IgD-negative memory B cell (primary cell): ENCODE data around the gene TAP2. TPM values are rescaled to one million over a fixed set of nuclear protein-coding genes. Genes with fewer than 3 reads are reported as not detected.
"Not testable (repeated sequence)": the region's sequence is repeated elsewhere in the genome, so short reads cannot be mapped to it uniquely, and the experiment has no call there.

ENCODE experiments used
- H3K27ac Mint-ChIP-seq, 3 donors: one replicate each; pipeline ENCODE4 v1.8.0; 2020 to 2022; ENCODE audit warnings: mild to moderate bottlenecking in 3 of 3, mixed read lengths in 3 of 3, moderate library complexity in 1 of 3
- H3K27me3 Mint-ChIP-seq: one replicate; pipeline ENCODE4 v1.8.0; 2021; ENCODE audit warnings: mixed read lengths
- H3K36me3 Mint-ChIP-seq: one replicate; pipeline ENCODE4 v1.8.0; 2020; ENCODE audit warnings: mild to moderate bottlenecking, mixed read lengths
- H3K4me1 Mint-ChIP-seq, 3 donors: one replicate each; pipeline ENCODE4 v1.8.0; 2020 to 2022; ENCODE audit warnings: mixed read lengths in 3 of 3, mild to moderate bottlenecking in 1 of 3
- H3K4me3 Mint-ChIP-seq, 4 donors: one replicate each; pipeline ENCODE4 v1.8.0; 2020 to 2022; ENCODE audit warnings: mild to moderate bottlenecking in 4 of 4, mixed read lengths in 4 of 4, moderate library complexity in 3 of 4
- H3K9me3 Mint-ChIP-seq, 3 donors: one replicate each; pipeline ENCODE4 v1.8.0; 2020 to 2021; ENCODE audit warnings: mixed read lengths in 3 of 3, mild to moderate bottlenecking in 1 of 3
- polyA plus RNA-seq: library from polyadenylated mRNA; unstranded; fragments of 300-500 nt; fragmentation: Illumina TruSeq; gene quantifications from one replicate; pipeline ENCODE4 v1.2.3, GENCODE V29; 2021

Gene TAP2
- polyA plus RNA-seq = 26.8 TPM

- Mint-ChIP-seq H3K27me3 (no peaks in the 10 kb centered on the region), H3K4me1 (peaks cover 53 to 67% (median 66%) of the 10 kb centered on the region in 3 donors), H3K36me3 (peaks cover 10% of the 10 kb centered on the region), H3K9me3 (no peaks in the 10 kb centered on the region), H3K27ac (peak within 1 kb of the TSS; percentile 95 to 98 (median 97)), H3K4me3 (peak within 1 kb of the TSS; percentile 91 to 98 (median 95))
Observed at GRCh38 chr6:32838114-32838958, at the start of gene TAP2. Gene TAP2 (minus strand): TSS chr6:32838739. CDS start chr6:32838233, 506 bp downstream.

- Mint-ChIP-seq H3K27ac (no peak overlapping the region), H3K36me3 (no peaks in the 10 kb centered on the region)
Observed at GRCh38 chr6:32887616-32888015, 49.1 kb upstream of the TAP2 start.

DNA sequence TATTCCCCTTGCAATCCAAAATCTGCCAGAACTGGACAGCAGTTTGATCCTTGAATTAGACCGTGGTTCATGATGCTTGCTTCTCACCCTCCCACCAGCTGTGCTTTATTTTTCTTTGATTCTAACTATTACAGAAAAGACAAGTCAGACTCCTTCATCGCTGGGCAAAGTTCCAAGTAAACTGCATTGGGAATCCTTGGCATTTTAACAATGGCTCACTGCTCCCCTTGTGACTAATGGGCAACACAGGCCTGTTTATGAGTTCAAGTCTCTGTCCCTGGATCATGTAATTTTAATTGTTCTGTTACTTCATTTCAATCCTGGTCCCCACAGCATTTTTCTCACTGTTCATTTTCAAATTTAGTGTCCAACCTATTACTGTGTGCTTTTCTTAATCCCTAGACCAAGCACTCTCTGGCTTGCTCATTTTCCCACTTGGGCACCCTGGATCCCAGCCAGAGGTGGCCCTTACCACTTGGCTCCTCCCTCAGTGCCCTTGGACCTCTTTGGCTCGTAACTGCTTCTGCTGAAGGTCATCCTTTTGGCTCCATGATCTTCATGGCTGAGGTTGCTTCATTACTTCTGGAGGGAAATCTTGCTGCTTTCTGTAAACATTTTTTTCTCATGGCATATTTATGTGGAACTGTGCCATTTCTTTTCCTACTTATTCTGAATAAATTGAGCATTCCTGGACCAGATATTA is 48.3 kb upstream of the TAP2 start:
- H3K27me3 Mint-ChIP-seq = no peaks in the 10 kb centered on the region
- H3K9me3 Mint-ChIP-seq = no peaks in the 10 kb centered on the region
- no peaks in the 10 kb centered on the region for H3K36me3 Mint-ChIP-seq
- H3K27ac Mint-ChIP-seq = no peak overlapping the region
- H3K4me3 Mint-ChIP-seq = no peak overlapping the region
- peaks cover 18 to 36% (median 22%) of the 10 kb centered on the region in 3 donors for H3K4me1 Mint-ChIP-seq

More at GRCh38 chr6:32887616-32888015, 49.1 kb upstream of the TAP2 start:
- Mint-ChIP-seq H3K27me3 (no peaks in the 10 kb centered on the region), H3K4me1 (peaks cover 15 to 41% (median 22%) of the 10 kb centered on the region in 3 donors), H3K4me3 (peak overlapping the region in 1 of 4 donors; percentile 65), H3K9me3 (no peaks in the 10 kb centered on the region)

GRCh38 chr6:32885698-32886286 is 47.3 kb upstream of the TAP2 start:
- no peaks in the 10 kb centered on the region for H3K36me3 Mint-ChIP-seq
- peaks cover 22 to 40% (median 25%) of the 10 kb centered on the region in 3 donors for H3K4me1 Mint-ChIP-seq
- H3K27me3 Mint-ChIP-seq = no peaks in the 10 kb centered on the region
- H3K27ac Mint-ChIP-seq = peak overlapping the region in 2 of 3 donors; percentile 14 to 43
- no peaks in the 10 kb centered on the region for H3K9me3 Mint-ChIP-seq
- peak overlapping the region in 1 of 4 donors; percentile 3 for H3K4me3 Mint-ChIP-seq

- Mint-ChIP-seq H3K9me3 (no peaks in the 10 kb centered on the region), H3K36me3 (no peaks in the 10 kb centered on the region), H3K27me3 (peaks cover 2% of the 10 kb centered on the region), H3K4me3 (no peak overlapping the region), H3K27ac (no peak overlapping the region), H3K4me1 (peaks cover 27 to 43% (median 28%) of the 10 kb centered on the region in 3 donors)
Observed at GRCh38 chr6:32883789-32884188, 45.2 kb upstream of the TAP2 start.

DNA sequence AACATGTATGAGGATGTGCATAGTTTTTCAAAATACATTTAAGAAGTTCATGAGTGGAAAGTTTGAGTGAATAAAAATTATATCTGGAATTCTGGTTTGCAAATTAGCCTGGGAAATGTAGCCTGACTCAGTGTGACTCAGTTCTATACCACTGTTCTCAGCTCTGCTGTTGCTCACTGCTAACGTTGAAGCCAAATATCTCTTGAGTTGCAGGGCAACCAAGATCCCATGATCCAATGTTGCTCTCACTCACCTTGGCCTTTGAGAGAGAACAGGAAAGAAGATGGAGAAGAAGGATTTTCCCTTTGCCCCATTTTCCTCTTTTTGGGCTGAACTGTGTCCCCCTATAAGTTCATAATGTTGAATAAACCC is 44.3 kb upstream of the TAP2 start:
- Mint-ChIP-seq H3K9me3 (no peaks in the 10 kb centered on the region), H3K4me1 (peaks cover 24 to 38% (median 26%) of the 10 kb centered on the region in 3 donors), H3K27ac (peak overlapping the region in 1 of 3 donors; percentile 40), H3K36me3 (peaks cover 2% of the 10 kb centered on the region), H3K4me3 (no peak overlapping the region), H3K27me3 (peaks cover 2% of the 10 kb centered on the region)

GRCh38 chr6:32880962-32881361 is 42.4 kb upstream of the TAP2 start:
- Mint-ChIP-seq H3K4me3 (peak overlapping the region in 1 of 4 donors; percentile 7), H3K4me1 (peaks cover 17 to 22% (median 17%) of the 10 kb centered on the region in 3 donors)
- H3K36me3 Mint-ChIP-seq, H3K27me3 Mint-ChIP-seq, H3K9me3 Mint-ChIP-seq, H3K27ac Mint-ChIP-seq: not testable (repeated sequence)

DNA sequence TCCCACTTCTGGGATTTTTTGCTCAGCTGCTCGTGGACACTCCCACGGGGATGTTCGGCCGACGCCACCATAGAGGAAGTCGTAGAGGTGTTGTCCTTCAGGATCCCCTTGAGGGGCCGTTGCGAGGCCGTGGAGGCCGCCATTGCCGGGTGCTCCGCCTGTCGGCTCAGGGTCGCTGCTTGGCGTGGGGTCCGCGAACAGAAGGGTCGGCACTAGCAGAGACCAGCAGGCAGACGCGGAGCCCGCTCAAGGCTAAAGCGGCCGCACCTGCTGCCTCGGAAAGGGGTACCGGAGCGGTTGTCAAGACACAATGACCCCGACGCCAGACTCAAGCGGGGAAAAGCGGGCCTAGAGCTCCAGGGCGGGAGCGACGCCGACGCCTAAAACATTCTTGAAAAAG is 41.2 kb upstream of the TAP2 start:
- Mint-ChIP-seq H3K9me3 (no peaks in the 10 kb centered on the region), H3K27me3 (peaks cover 2% of the 10 kb centered on the region), H3K27ac (no peak overlapping the region), H3K4me1 (peaks cover 14 to 17% (median 16%) of the 10 kb centered on the region in 3 donors), H3K4me3 (peak overlapping the region in 2 of 4 donors; percentile 66 to 76), H3K36me3 (peaks cover 4% of the 10 kb centered on the region)

- no peak overlapping the region for H3K27ac Mint-ChIP-seq
- peaks cover 4% of the 10 kb centered on the region for H3K36me3 Mint-ChIP-seq
- H3K4me3 Mint-ChIP-seq = no peak overlapping the region
- peaks cover 2% of the 10 kb centered on the region for H3K27me3 Mint-ChIP-seq
- peaks cover 14 to 21% (median 15%) of the 10 kb centered on the region in 3 donors for H3K4me1 Mint-ChIP-seq
- H3K9me3 Mint-ChIP-seq = peaks cover 0 to 5% (median 5%) of the 10 kb centered on the region in 3 donors
Observed at GRCh38 chr6:32876603-32877002, 38.1 kb upstream of the TAP2 start.

DNA sequence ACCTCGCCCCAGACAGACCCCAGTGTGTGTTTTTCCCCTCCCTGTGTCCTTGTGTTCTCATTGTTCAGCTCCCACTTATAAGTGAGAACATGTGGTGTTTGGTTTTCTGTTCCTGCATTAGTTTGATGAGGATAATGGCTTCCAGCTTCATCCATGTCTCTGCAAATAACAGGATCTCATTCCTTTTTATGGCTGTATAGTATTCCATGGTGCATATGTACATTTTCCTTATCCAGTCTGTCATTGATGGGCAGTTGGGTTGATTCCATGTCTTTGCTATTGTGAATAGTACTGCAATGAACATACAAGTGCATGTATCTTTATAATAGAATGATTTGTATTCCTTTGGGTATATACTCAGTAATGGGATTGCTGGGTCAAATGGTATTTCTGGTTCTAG is 35.4 kb upstream of the TAP2 start:
- H3K4me3 Mint-ChIP-seq, H3K27ac Mint-ChIP-seq, H3K4me1 Mint-ChIP-seq, H3K36me3 Mint-ChIP-seq, H3K9me3 Mint-ChIP-seq, H3K27me3 Mint-ChIP-seq: not testable (repeated sequence)

GRCh38 chr6:32868257-32868788 is 29.8 kb upstream of the TAP2 start:
- H3K4me3 Mint-ChIP-seq = peak overlapping the region in 1 of 4 donors; percentile 23
- peaks cover 0 to 8% (median 0%) of the 10 kb centered on the region in 3 donors for H3K9me3 Mint-ChIP-seq
- H3K4me1 Mint-ChIP-seq = peaks cover 27 to 31% (median 31%) of the 10 kb centered on the region in 3 donors
- peaks cover 4% of the 10 kb centered on the region for H3K36me3 Mint-ChIP-seq
- no peaks in the 10 kb centered on the region for H3K27me3 Mint-ChIP-seq
- H3K27ac Mint-ChIP-seq = peak overlapping the region in 2 of 3 donors; percentile 84 to 96

DNA sequence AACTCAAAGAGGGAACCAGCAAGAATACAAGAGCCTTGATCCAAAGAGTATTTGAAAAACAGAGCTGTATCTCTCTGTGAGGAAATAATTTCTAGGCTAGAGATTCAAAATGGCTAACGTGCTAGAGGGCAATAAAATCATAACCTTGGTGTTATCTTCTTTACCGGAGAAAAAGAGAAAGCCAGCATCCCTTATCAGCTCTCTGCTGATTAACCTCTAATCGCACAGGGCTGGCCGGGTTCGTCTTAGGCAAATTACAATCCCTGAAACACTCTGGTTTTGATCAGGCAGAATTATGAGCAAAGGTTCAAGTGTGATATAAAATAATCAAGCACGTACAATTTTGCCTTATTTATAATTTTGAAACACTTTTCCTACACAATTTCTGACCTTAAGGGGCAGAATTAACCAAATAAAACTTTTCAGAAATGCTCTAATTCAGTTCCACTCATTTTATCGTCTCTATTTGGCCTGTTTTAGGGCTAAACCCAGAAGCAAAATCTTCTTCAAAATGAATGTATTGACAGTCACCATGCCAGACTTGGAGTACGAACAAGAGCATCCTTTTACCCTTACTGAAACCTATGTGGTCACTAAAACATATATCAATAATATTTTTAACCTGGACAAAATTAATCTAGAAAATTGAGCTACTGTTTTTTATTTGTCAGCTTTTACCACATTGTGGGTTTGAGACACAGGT is 29.2 kb upstream of the TAP2 start:
- H3K27me3 Mint-ChIP-seq = no peaks in the 10 kb centered on the region
- peaks cover 4% of the 10 kb centered on the region for H3K36me3 Mint-ChIP-seq
- peak overlapping the region; percentile 84 to 96 (median 90) for H3K27ac Mint-ChIP-seq
- peaks cover 0 to 8% (median 0%) of the 10 kb centered on the region in 3 donors for H3K9me3 Mint-ChIP-seq
- peak overlapping the region in 3 of 4 donors; percentile 48 to 89 (median 82) for H3K4me3 Mint-ChIP-seq
- peaks cover 27 to 33% (median 31%) of the 10 kb centered on the region in 3 donors for H3K4me1 Mint-ChIP-seq

GRCh38 chr6:32867022-32867477 is 28.5 kb upstream of the TAP2 start:
- H3K36me3 Mint-ChIP-seq = peaks cover 4% of the 10 kb centered on the region
- H3K4me1 Mint-ChIP-seq = peaks cover 25 to 33% (median 31%) of the 10 kb centered on the region in 3 donors
- H3K4me3 Mint-ChIP-seq = peak overlapping the region; percentile 41 to 89 (median 65)
- H3K27ac Mint-ChIP-seq = peak overlapping the region; percentile 84 to 96 (median 90)
- peaks cover 0 to 3% (median 0%) of the 10 kb centered on the region in 3 donors for H3K9me3 Mint-ChIP-seq
- H3K27me3 Mint-ChIP-seq = no peaks in the 10 kb centered on the region
